OCI-LY1 (cell line): ENCODE measurements around the gene TYRO3.

Experiments
- CTCF ChIP-seq: fragments of 200-600 bp; sonication (generic), shearing (Covaris generic); IDR thresholded peaks from 2 replicates; pipeline ENCODE4 v1.5.1; 2017; ENCODE audit warnings: mild to moderate bottlenecking, antibody characterized with exemption, low read length, moderate library complexity, mixed read lengths
- EZH2 ChIP-seq: fragments of 200-600 bp; sonication (generic), shearing (Covaris generic); IDR thresholded peaks from 2 replicates; pipeline ENCODE4 v1.8.0; 2017; ENCODE audit warnings: borderline replicate concordance, mixed run types, mild to moderate bottlenecking, antibody characterized with exemption, low read length, moderate library complexity, mixed read lengths

- no peak for TF ChIP-seq CTCF
- no peak for TF ChIP-seq EZH2
These were observed 25.7 kb downstream of the TYRO3 start for GRCh38 chr15:41584636-41585126.
